Daoy (cell line): ENCODE results near the gene ZNF618. TPM values are rescaled to one million over a fixed set of nuclear protein-coding genes. Genes with fewer than 3 reads are reported as not detected.
A peak's percentile ranks its signal among the peaks of the same experiment; 100 is the strongest.

Source experiments
- DNase-seq: peaks from one replicate; pipeline ENCODE4 v3.0.0-alpha.2; 2015; ENCODE audit warnings: low read depth
- total RNA-seq: library from RNA; depleted of rRNA; stranded (reverse); fragments of >200 nt; shearing (Covaris generic); gene quantifications from 2 replicates; pipeline ENCODE4 v1.2.3, GENCODE V29; 2014; rRNA removed

Gene ZNF618
- total RNA-seq, 1 experiment from 2014 or later, result 5.0 TPM

GRCh38 chr9:114098021-114098935, 222.2 kb downstream of the ZNF618 start:
- peak; percentile 82 for DNase-seq

GRCh38 chr9:114098936-114099668, 223.0 kb downstream of the ZNF618 start, which contains the start of gene KIF12:
Gene KIF12, minus strand, starts transcription at chr9:114099292. Its CDS starts 16 bp downstream, at chr9:114099276.
- DNase-seq, result no peak

- no peak for DNase-seq
These were observed 223.7 kb downstream of the ZNF618 start for GRCh38 chr9:114099669-114100270.

- no peak for DNase-seq
These were observed 224.4 kb downstream of the ZNF618 start for GRCh38 chr9:114100536-114100935.

- DNase-seq, result no peak
These were observed 226.4 kb downstream of the ZNF618 start for GRCh38 chr9:114102484-114102883.

GRCh38 chr9:114105236-114105635, 229.1 kb downstream of the ZNF618 start:
- DNase-seq, result no peak

Other genes with a start within 250 kb of the ZNF618 start
- gene AMBP, start 202.0 kb downstream of the ZNF618 start, total RNA-seq, result 0.91 TPM in 1 of 2 replicates, not detected in the other
- gene KIF12, start 223.0 kb downstream of the ZNF618 start, total RNA-seq, result not detected in 2 replicates